SJSA1 (cell line): ENCODE measurements around the gene ERFE. TPM values are rescaled to one million over a fixed set of nuclear protein-coding genes. Genes with fewer than 3 reads are reported as not detected.

Experiments used
- DNase-seq, 2 experiments: peaks; one replicate each; pipeline ENCODE4 v3.0.0-alpha.2; 2015 to 2020; ENCODE audit warnings: low spot score in 2 of 2, low read depth in 1 of 2
- H3K27ac ChIP-seq: fragments of 250-450 bp; sonication (Bioruptor Pico); 2 replicates; pipeline ENCODE4 v1.5.1; 2020; ENCODE audit warnings: mild to moderate bottlenecking, moderate library complexity
- H3K27me3 ChIP-seq: fragments of 250-450 bp; sonication (Bioruptor Pico); replicated peaks from 2 replicates; pipeline ENCODE4 v1.5.1; 2020; ENCODE audit warnings: mild to moderate bottlenecking, moderate library complexity
- H3K36me3 ChIP-seq: fragments of 250-450 bp; sonication (Bioruptor Pico); 2 replicates; pipeline ENCODE4 v1.5.1; 2020; ENCODE audit warnings: mild to moderate bottlenecking
- H3K4me1 ChIP-seq: fragments of 250-450 bp; sonication (Bioruptor Pico); replicated peaks from 2 replicates; pipeline ENCODE4 v1.6.1; 2021; ENCODE audit warnings: mild to moderate bottlenecking
- H3K4me3 ChIP-seq: fragments of 250-450 bp; sonication (Bioruptor Pico); 2 replicates; pipeline ENCODE4 v1.5.1; 2020; ENCODE audit warnings: mild to moderate bottlenecking
- H3K9me3 ChIP-seq: fragments of 250-450 bp; sonication (Bioruptor Pico); replicated peaks from 2 replicates; pipeline ENCODE4 v1.5.1; 2020; ENCODE audit warnings: mild to moderate bottlenecking
- total RNA-seq: library from RNA; depleted of rRNA; stranded (reverse); fragments of >200 nt; shearing (Covaris generic); gene quantifications from 2 replicates; pipeline ENCODE4 v1.2.3, GENCODE V29; 2014

The ERFE gene
- total RNA-seq, 1 experiment from 2014 or later = 14.9 TPM

GRCh38 chr2:238130111-238130695 is 28.6 kb upstream of the ERFE start:
- H3K9me3 ChIP-seq = no peaks in the 10 kb centered on the region

GRCh38 chr2:238130696-238131628 is 27.8 kb upstream of the ERFE start:
- DNase-seq = no peak
- Histone ChIP-seq H3K27me3 (no peaks in the 10 kb centered on the region), H3K4me1 (peaks cover 15% of the 10 kb centered on the region), H3K9me3 (no peaks in the 10 kb centered on the region), H3K36me3 (no peaks in the 10 kb centered on the region), H3K4me3 (no peak overlapping the region), H3K27ac (no peak overlapping the region)

More at GRCh38 chr2:238130111-238130695, 28.6 kb upstream of the ERFE start:
- no peaks in the 10 kb centered on the region for H3K27me3 ChIP-seq
- H3K36me3 ChIP-seq = no peaks in the 10 kb centered on the region
- no peak overlapping the region for H3K4me3 ChIP-seq
- H3K4me1 ChIP-seq = peaks cover 15% of the 10 kb centered on the region
- DNase-seq = no peak
- H3K27ac ChIP-seq = no peak overlapping the region

GRCh38 chr2:238131761-238132462 is 26.9 kb upstream of the ERFE start:
- no peak overlapping the region for H3K4me3 ChIP-seq
- no peaks in the 10 kb centered on the region for H3K27me3 ChIP-seq
- peaks cover 9% of the 10 kb centered on the region for H3K4me1 ChIP-seq
- no peak overlapping the region for H3K27ac ChIP-seq
- H3K9me3 ChIP-seq = no peaks in the 10 kb centered on the region
- no peaks in the 10 kb centered on the region for H3K36me3 ChIP-seq
- DNase-seq = no peak

- DNase-seq = no peak
- no peak overlapping the region for H3K27ac ChIP-seq
- H3K4me1 ChIP-seq = peaks cover under 1% of the 10 kb centered on the region
- H3K4me3 ChIP-seq = no peak overlapping the region
- no peaks in the 10 kb centered on the region for H3K27me3 ChIP-seq
- H3K36me3 ChIP-seq = no peaks in the 10 kb centered on the region
- H3K9me3 ChIP-seq = no peaks in the 10 kb centered on the region
These were observed 26.0 kb upstream of the ERFE start for GRCh38 chr2:238132463-238133450.

- Histone ChIP-seq H3K27ac (no peak overlapping the region), H3K4me3 (no peak overlapping the region), H3K27me3 (no peaks in the 10 kb centered on the region), H3K4me1 (peaks cover 4% of the 10 kb centered on the region), H3K9me3 (no peaks in the 10 kb centered on the region), H3K36me3 (no peaks in the 10 kb centered on the region)
- no peak for DNase-seq
These were observed 25.0 kb upstream of the ERFE start for GRCh38 chr2:238133499-238134392.

GRCh38 chr2:238134393-238134785 is 24.4 kb upstream of the ERFE start:
- Histone ChIP-seq H3K27me3 (no peaks in the 10 kb centered on the region), H3K4me1 (peaks cover 10% of the 10 kb centered on the region)

GRCh38 chr2:238135601-238136150 is 23.1 kb upstream of the ERFE start:
- no peak for DNase-seq
- Histone ChIP-seq H3K27me3 (no peaks in the 10 kb centered on the region), H3K4me1 (peaks cover 11% of the 10 kb centered on the region), H3K27ac (no peak overlapping the region), H3K9me3 (no peaks in the 10 kb centered on the region), H3K4me3 (no peak overlapping the region), H3K36me3 (no peaks in the 10 kb centered on the region)

More at GRCh38 chr2:238134393-238134785, 24.4 kb upstream of the ERFE start:
- H3K4me3 ChIP-seq = no peak overlapping the region
- no peaks in the 10 kb centered on the region for H3K9me3 ChIP-seq
- H3K27ac ChIP-seq = no peak overlapping the region
- H3K36me3 ChIP-seq = no peaks in the 10 kb centered on the region
- DNase-seq = no peak

- Histone ChIP-seq H3K9me3 (no peaks in the 10 kb centered on the region), H3K4me3 (no peak overlapping the region), H3K27ac (no peak overlapping the region), H3K36me3 (no peaks in the 10 kb centered on the region), H3K4me1 (peaks cover 24% of the 10 kb centered on the region), H3K27me3 (no peaks in the 10 kb centered on the region)
- DNase-seq = no peak
These were observed 21.8 kb upstream of the ERFE start for GRCh38 chr2:238136820-238137537.

- Histone ChIP-seq H3K4me1 (peaks cover 33% of the 10 kb centered on the region), H3K27me3 (no peaks in the 10 kb centered on the region), H3K4me3 (no peak overlapping the region), H3K9me3 (no peaks in the 10 kb centered on the region), H3K36me3 (no peaks in the 10 kb centered on the region), H3K27ac (no peak overlapping the region)
- DNase-seq = no peak
These were observed 20.9 kb upstream of the ERFE start for GRCh38 chr2:238137885-238138284.

GRCh38 chr2:238138331-238139195 is 20.2 kb upstream of the ERFE start, which contains the start of gene KLHL30:
TSS of gene KLHL30 (plus strand) at chr2:238138668. CDS start at chr2:238140755, 2,087 bp downstream.
- Histone ChIP-seq H3K27me3 (no peaks in the 10 kb centered on the region), H3K9me3 (no peaks in the 10 kb centered on the region), H3K4me1 (peaks cover 40% of the 10 kb centered on the region), H3K4me3 (no peak within 1 kb of the TSS), H3K27ac (no peak within 1 kb of the TSS), H3K36me3 (no peaks in the 10 kb centered on the region)
- no peak for DNase-seq
